Right atrium auricular region (tissue), 2 donors: ENCODE measurements around the gene KIF25. TPM values are rescaled to one million over a fixed set of nuclear protein-coding genes. Genes with fewer than 3 reads are reported as not detected.

Experiments
- DNase-seq: peaks from one replicate; pipeline ENCODE4 v3.0.0-alpha.2; 2019; ENCODE audit warnings: low spot score
- H3K27ac ChIP-seq, 2 donors: fragments of 200-600 bp; sonication (generic); 1 replicate in 1 of 2; 2 replicates in 1 of 2; pipeline ENCODE4 v1.5.1; 2016 to 2019
- H3K27me3 ChIP-seq, 2 donors: fragments of 200-600 bp; sonication (generic); one replicate each; pipeline versions ENCODE4 v1.5.1 to v1.6.0; 2017 to 2019
- H3K36me3 ChIP-seq: fragments of 200-600 bp; sonication (generic); one replicate; pipeline ENCODE4 v1.5.1; 2016
- H3K4me1 ChIP-seq, 2 donors: fragments of 200-600 bp; sonication (generic); one replicate each; pipeline versions ENCODE4 v1.5.1 to v1.6.0; 2017 to 2019
- H3K4me3 ChIP-seq, 2 donors: fragments of 200-600 bp; sonication (generic); 1 replicate in 1 of 2; 2 replicates in 1 of 2; pipeline ENCODE4 v1.5.1; 2017 to 2019; ENCODE audit warnings: mild to moderate bottlenecking in 1 of 2, moderate library complexity in 1 of 2
- H3K9me3 ChIP-seq, 2 donors: fragments of 200-600 bp; sonication (generic); one replicate each; pipeline ENCODE4 v1.5.1; 2019
- CTCF ChIP-seq, 2 donors: fragments of 200-600 bp; sonication (generic); IDR thresholded peaks; one replicate each; pipeline ENCODE4 v1.5.1; 2019; ENCODE audit warnings: antibody characterized with exemption in 2 of 2
- total RNA-seq, 2 donors: library from RNA; depleted of rRNA; stranded (reverse); fragments of >200 nt; gene quantifications; one replicate each; pipeline ENCODE4 v1.1.0, GENCODE V29; 2016

KIF25 gene
- total RNA-seq, 2 donors from 2014 or later = not detected

GRCh38 chr6:168048724-168049025, 51.2 kb downstream of the KIF25 start:
- H3K27me3 ChIP-seq = no peaks in the 10 kb centered on the region
- DNase-seq = no peak
- no peaks in the 10 kb centered on the region for H3K36me3 ChIP-seq
- H3K27ac ChIP-seq = no peak overlapping the region
- H3K4me1 ChIP-seq = peaks cover 0 to 11% of the 10 kb centered on the region in 2 donors
- no peak for TF ChIP-seq CTCF (IDR thresholded peaks at IDR 0.05)
- H3K9me3 ChIP-seq = no peaks in the 10 kb centered on the region
- H3K4me3 ChIP-seq = no peak overlapping the region

- Histone ChIP-seq H3K36me3 (no peaks in the 10 kb centered on the region), H3K9me3 (no peaks in the 10 kb centered on the region), H3K27me3 (no peaks in the 10 kb centered on the region), H3K4me3 (no peak overlapping the region), H3K27ac (no peak overlapping the region), H3K4me1 (peaks cover 0 to 17% of the 10 kb centered on the region in 2 donors)
- no peak for TF ChIP-seq CTCF (IDR thresholded peaks at IDR 0.05)
- DNase-seq = no peak
These were observed 51.8 kb downstream of the KIF25 start for GRCh38 chr6:168049277-168049676.

- H3K4me3 ChIP-seq = no peak overlapping the region
- H3K27ac ChIP-seq = no peak overlapping the region
- H3K36me3 ChIP-seq = no peaks in the 10 kb centered on the region
- TF ChIP-seq CTCF (IDR thresholded peaks at IDR 0.05) = no peak
- no peaks in the 10 kb centered on the region for H3K27me3 ChIP-seq
- no peak for DNase-seq
- no peaks in the 10 kb centered on the region for H3K9me3 ChIP-seq
- peaks cover 0 to 21% of the 10 kb centered on the region in 2 donors for H3K4me1 ChIP-seq
These were observed 52.3 kb downstream of the KIF25 start for GRCh38 chr6:168049706-168050224.

GRCh38 chr6:168050225-168050880, 52.9 kb downstream of the KIF25 start:
- no peaks in the 10 kb centered on the region for H3K36me3 ChIP-seq
- no peak overlapping the region for H3K27ac ChIP-seq
- H3K4me3 ChIP-seq = no peak overlapping the region
- no peak for DNase-seq
- TF ChIP-seq CTCF (IDR thresholded peaks at IDR 0.05) = no peak
- H3K27me3 ChIP-seq = no peaks in the 10 kb centered on the region
- no peaks in the 10 kb centered on the region for H3K9me3 ChIP-seq
- H3K4me1 ChIP-seq = peaks cover 0 to 27% of the 10 kb centered on the region in 2 donors

- Histone ChIP-seq H3K9me3 (no peaks in the 10 kb centered on the region), H3K4me3 (no peak overlapping the region), H3K4me1 (peaks cover 0 to 29% of the 10 kb centered on the region in 2 donors), H3K36me3 (no peaks in the 10 kb centered on the region), H3K27me3 (no peaks in the 10 kb centered on the region), H3K27ac (no peak overlapping the region)
- DNase-seq = no peak
- TF ChIP-seq CTCF (IDR thresholded peaks at IDR 0.05) = no peak
These were observed 53.6 kb downstream of the KIF25 start for GRCh38 chr6:168050881-168051586.
